ENCODE data around the gene TCP11.
"Not testable (repeated sequence)": the region's sequence is repeated elsewhere in the genome, so short reads cannot be mapped to it uniquely, and the experiment has no call there.

Gene TCP11

DNA sequence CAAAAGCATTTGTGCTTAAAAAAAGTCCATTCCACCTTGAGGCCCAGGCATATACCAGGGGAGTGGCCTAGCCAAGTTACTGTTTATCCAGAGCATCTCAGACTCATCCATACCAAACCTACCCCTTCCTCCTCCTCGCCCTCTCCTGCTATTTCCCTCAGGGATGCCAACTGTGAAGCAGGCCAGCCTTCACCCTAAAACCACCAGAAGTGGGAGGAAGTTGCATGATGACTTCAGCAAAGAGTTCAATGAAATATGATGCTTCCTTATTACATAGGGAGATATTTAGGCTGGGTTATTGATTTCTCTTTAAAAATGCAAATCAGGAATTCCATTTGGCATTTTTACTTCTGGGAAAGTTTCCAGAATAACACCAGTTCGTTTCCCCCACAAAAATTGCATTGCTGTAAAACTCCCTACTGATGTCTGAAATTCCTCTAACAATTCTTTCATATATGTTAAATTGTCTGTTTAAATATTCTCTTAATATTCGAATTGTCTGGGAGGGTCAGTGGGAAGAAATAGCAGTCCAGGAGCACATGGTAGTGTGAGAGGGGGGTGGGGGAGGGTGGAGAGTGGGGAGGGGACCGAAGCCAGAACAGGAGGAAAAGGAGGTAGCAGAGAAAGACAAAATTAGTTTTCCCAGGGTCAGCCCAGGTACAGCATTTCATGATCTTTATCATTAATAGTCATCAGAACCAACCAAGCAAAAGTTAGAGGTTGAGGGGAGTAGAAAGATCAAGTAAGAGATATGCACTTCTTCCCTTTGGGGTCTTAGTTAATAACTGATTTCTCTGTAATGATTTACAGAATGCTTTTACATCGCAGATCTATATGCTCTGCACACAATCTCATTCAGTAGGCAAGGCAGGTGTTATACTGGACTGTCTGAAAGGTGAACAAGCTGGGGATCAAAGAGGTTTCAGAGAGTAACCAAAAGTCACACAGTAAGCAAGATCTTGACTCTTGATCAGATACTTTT lies 1.7 kb upstream of the TCP11 start:
- peak; percentile 72 for DNase-seq

DNA sequence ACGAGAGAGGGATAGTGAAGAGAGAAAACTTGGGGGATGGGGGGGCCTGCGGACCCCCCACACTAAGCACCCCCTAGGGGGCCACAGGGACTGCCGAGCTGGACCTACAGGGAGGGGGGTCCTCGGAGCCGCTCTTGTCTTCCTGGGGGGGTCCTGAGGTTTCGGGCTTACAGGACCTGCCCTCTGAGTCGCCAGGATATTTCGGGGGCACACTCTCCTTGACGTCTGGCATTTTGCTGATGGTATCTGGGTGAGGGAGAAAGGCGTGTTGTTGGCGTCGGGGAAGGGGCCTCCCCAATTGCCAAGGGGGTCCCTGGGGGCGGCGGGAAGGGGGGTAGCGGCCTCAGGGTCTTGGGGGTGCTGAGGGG lies 516 bp downstream of the TCP11 start:
- DNase-seq = no peak

DNA sequence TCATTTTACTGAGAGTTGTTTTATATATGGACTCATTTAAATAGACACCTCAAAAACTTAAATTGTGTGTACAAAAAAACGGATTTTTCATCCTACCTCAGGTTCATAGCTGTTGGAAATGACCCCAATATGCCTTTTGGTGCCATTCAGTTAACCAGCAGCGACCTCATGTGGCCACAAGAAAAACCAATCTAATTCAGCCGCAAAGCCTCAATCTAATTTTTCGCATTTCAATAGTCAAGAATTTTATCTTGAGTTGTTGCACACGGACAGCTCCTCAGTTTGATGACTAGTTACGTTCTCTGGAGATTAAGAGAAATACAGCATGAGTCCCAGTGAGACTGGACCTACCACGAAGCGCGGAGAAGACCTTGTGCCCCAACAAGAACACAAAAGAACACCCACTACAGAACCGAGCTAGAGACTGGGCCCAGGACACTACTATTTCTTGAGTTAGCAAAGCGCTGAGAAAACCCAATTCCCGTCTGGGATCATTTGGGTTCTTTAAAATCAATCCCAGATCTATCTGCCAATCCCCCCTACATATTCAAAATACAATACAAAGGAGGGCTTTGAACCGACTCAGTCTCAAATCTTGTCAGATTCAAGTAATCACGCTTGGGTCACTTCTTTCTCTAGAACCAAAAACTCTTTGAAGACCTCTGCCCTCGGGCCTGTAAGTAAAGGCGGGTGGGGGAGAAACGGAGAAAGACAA lies 1.1 kb downstream of the TCP11 start:
- peak; percentile 75 for DNase-seq

DNA sequence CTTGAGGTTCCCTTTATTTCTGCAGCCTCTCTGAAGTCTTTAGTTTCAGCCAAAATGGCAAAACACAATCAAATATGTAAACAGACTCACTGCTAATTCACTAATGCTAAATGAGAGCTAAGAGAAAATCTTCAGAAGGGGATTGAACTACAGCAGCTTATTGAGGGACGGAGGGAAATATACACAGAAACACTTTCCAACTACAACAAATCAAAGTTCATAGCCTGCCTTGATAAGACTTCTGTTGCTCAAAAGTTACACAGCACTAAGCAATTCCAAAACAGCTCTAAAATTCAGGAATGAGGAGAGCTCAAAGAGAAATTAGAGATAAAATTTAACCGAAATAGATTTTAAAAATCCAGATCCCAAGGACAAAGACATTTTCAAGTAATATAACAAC lies 1.7 kb downstream of the TCP11 start:
- no peak for DNase-seq

DNA sequence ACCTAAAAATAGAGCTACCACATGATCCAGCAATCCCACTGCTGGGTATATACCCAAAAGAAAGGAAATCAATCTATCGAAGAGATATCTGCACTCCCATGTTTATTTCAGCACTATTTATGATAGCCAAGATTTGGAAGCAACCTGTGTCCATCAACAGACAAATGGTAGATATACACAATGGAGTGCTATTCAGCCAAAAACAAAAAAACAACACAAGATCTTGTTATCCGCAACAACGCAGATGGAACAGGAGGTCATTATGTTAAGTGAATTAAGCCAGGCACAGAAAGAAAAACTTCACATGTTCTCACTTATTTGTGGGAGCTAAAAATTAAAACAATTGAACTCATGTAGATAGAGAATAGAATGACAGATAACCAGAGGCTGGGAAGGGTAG lies 2.9 kb downstream of the TCP11 start:
- DNase-seq = not testable (repeated sequence)

DNA sequence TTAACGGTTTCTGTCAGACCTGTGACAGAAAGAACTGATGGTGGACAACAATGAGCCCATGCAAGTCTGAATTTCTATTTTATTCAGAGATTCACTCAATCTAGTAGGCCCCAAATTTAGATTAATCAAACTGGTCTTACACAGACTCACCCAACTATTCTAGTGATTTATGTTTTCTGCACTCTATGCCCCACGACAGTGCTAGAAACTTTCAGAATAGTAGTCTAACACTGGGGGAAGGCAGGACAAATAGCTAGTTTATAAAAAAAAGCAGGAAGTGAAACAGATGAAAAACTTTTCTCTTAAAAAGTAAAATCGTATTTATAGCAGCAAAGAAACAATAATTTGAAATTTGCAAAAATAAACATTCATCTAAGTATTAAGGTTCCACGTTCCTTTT lies 5.0 kb downstream of the TCP11 start:
- no peak for DNase-seq

DNA sequence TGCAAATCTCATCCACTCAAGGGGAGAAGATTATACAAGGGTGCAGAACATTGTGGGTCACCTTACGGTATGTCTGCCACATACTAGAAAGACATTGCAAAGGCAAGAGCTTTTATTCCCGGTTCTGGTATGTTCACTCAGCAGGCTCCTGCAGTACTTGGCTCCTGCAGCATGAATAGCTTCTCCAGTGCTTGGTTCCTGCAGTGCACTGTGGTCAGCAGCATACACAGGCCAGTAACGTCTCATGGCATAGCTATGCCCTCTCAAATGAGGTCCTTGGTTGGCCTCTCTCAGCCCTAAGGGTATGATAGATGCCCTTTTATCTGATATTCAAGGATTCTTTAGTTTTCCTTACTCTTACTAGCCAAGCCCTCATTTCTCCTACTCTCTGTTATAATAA lies 12.6 kb downstream of the TCP11 start:
- DNase-seq = no peak

DNA sequence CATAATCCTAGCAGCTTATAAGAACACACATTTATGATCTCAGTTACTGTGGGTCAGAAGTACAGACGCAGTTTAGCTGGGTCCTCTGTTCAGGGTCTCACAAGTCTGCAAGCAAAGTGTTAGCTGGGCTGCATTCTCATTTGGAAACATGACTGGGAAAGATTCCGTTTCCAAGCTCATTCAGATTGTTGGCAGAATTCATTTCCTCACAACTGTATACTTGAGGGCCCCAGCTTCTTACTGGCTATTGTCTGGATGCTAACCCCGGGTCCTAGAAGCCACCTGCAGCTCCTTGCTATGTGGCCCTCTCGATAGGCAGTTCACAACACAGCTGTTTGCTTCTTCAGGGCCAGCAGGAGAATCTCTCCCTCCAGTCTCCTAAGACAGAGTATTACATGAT lies 13.1 kb downstream of the TCP11 start:
- DNase-seq = no peak

DNA sequence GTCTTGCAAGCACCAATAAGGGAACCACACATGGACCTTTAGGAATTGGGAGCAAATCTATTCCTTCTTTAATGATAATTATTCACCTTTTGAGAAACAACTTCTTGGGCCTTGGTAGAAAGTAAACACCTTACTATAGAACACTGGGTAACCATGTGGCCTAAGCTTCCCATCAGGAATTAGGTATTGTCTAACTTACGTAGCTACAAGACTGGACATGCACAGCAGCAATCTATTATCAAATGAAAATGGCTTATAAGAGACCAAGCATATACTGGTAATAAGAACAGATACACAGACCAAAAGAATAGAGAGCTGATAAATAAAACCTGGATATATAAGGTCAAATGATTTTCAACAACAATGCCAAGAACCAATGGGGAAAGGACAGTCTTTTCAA lies 16.8 kb downstream of the TCP11 start:
- no peak for DNase-seq

DNA sequence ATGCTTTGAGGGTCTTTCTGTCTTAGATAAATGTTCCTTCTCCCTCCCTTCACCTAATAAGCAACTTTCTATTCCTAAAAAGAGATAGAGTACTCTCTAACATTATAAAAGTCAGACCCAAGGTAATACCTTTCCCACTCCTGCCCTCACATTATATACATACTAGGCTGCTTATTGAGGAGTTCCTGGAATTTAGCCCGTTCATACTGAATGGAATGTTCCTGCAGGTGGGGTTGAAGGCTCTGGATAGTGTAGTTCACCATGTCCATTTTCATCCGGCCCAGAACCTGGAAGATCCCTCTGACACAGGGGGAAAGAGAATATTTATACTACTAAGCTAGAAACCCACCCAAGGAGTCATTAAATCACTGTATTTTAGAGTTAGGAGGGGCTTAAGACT lies 20.4 kb downstream of the TCP11 start:
- DNase-seq = no peak

DNA sequence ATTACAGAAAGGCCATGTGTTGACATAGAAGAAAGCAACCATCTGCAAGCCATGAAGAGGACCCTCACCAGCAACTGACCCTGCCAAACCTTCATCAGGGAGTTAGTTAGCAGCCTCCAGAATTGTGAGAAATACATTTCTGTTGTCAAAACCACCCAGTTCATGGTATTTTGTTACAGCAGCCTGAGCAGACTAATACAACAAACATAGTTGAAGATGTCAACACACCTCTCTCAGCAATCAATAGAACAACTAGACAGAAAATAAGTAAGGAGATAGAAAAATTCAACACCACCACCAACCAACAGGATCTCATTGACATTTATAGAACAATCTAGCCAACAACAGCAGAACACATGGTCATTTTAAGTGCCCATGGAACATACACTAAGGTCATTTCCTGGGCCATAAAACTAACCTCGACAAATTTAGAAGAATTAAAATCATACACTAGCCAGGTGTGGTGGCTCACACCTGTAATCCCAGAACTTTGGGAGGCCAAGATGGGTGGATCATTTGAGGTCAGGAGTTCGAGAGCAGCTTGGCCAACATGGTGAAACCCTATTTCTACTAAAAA lies 32.7 kb downstream of the TCP11 start:
- no peak for DNase-seq

DNA sequence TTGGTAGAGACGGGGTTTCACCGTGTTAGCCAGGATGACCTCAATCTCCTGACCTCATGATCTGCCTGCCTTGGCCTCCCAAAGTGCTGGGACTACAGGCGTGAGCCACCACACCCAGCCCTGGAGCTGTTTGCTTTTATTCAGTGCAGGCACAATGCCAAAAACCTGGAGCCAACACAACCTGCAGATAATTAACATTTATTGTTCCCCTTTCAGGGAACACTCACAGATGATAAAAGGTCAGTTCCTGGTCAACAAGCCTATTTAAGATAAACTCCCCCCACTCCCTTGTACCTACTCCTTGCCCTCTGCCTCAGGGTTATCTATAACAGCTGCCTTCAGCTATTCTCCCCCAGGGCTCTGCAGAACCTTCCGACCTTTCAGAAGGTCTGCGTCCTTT lies 33.4 kb downstream of the TCP11 start:
- not testable (repeated sequence) for DNase-seq

DNA sequence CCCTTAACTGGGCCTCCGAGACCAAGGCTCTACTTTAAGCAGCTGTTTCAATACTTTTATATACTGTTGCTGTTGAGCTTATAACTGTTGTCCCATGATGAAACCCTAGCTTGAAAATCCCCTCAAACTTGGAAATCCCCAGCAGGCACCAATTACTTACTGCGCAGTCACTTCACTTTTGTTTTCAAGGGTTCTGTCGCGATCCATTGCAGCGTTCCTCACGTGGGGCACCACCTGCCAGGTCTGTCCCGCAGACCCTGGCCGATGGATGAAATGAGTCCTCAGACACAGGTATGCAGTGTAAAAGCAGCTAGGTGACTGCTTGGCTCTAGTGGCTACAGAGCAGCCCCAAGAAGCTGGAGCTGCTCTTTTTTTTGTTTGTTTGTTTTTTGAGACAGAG lies 33.9 kb downstream of the TCP11 start:
- DNase-seq = not testable (repeated sequence)

DNA sequence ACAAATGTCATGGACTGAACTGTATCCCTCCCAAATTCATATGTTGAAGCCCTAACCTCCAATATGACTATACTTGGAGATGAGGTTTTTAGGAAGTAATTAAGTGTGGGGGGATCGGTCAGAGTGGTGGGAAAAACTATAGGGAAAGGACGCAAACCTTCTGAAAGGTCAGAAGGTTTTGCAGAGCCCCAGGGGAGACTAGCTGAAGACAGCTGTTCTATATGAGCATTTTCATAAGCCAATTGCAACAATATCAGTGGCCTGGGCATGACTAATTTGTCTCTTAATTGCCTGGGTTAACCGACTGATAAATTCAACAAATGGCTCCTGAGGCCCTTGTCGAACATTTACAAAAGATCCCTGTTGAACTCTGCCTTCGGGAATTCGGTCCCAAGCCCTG lies 35.1 kb downstream of the TCP11 start:
- DNase-seq = not testable (repeated sequence)

DNA sequence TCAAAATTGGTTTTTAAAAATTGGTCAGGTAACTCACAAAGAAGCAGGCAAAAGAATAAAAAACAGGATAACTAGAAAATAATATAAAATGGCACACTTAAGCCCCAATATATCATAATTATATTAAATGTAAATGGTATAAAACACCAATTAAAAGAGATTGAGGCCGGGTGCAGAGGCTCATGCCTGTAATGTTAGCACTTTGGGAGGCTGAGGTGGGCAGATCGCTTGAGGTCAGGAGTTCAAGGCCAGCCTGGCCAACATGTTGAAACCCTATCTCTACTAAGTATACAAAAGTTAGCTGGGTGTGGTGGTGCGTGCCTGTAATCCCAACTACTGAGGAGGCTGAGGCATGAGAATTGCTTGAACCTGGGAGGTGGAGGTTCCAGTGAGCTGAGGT lies 36.1 kb downstream of the TCP11 start:
- no peak for DNase-seq

DNA sequence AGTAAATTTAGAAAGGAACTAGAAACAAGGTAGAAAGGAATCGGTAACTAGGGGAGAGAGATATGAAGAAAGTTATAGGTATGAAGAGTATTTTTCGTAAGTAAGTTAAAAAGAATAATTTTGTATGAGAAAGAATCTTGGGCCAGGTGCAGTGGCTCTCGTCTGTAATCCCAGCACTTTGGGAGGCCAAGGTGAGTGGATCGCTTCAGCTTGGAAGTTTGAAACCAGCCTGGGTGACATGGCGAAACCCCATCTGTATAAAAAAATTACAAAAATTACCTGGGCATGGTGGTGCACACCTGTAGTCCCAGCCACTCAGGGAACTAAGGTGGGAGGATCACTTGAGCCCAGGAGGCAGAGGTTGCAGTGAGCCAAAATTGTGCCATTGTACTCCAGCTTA lies 42.0 kb downstream of the TCP11 start:
- DNase-seq = no peak

DNA sequence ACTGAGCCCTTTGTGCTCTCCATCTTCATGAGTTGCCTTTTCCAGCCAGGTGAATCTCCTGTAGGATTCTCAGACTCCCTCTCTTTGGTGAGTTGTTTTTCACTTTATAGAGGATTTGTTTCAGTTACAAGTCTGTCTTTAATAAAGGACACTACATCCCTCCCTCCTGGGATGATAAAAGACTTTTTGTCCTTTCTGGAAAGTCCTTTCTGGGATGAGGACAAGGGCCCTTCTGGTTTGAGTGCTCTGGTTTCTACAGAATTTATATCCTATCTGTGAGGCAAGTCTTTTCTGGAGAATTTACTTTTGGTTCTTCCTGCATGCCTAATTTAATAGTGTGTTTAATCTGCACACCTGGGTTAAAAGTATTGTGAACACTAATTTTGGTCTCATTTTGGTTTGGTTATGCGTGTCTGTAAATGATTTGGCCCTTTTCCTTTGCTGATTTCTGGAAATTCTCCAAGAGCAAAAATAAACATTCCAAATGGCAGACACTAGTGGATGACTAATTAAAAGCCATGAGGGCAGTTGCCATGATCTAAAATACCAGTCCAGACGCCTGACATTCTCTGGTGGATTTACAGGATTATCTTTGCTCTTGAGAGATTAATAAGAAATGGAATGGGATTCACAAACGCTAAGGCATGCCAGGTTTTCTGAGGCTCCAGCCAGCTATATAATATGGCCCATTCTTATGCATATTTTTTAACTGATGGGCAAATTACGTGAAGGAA lies 44.8 kb downstream of the TCP11 start:
- DNase-seq = peak; percentile 94

DNA sequence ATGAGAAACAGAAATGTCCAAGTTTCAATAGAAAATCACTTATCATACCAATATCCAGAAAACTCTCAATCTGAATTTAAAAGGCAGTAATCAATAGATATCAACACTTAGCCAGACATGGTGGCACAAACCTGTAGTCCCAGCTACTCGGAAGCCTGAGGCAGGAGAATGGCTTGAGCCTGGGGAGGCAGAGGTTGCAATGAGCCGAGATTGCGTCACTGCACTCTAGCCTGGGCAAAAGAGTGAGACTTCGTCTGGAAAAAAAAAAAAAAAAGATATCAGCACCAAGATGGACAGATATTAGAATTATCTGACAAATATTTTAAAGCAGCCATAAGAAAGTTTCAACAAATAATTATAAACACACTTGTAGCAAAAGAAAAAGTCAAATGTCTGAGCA lies 47.0 kb downstream of the TCP11 start:
- no peak for DNase-seq

DNA sequence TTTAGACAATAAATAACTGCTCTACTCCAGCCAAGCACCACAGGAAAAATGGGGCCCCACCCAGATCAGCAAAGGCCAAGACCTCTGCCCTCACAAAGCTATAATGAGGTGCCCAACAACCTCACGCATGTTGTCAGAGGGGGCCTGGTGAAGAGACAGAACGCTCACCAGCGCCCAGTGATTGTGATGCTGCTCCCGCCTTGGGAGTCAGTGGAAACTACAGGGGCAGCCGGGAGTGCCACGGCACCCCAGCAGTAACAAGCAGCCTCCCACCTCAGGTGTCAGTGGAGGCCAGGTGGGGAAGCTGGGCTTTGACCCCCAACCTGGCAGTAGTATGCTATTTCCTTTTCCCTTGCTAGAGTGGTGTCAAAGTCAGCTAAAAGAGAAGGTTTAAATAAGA lies 47.4 kb downstream of the TCP11 start:
- no peak for DNase-seq

DNA sequence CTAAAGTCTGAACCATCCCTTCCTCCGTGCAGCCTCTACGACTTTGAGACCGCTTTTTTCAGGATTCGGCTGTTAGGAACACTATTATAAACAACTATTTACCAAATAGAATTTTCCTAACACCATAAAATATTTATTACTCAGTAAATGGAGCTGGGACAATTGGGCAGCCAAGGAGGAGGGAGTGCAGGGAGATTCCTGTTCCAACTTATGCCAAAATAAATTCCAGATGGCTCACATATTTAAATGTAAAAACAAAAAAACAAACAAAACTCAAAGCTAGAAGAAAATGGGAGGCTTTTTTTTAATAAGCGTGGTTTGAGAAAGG lies 48.1 kb downstream of the TCP11 start:
- peak; percentile 23 for DNase-seq

DNA sequence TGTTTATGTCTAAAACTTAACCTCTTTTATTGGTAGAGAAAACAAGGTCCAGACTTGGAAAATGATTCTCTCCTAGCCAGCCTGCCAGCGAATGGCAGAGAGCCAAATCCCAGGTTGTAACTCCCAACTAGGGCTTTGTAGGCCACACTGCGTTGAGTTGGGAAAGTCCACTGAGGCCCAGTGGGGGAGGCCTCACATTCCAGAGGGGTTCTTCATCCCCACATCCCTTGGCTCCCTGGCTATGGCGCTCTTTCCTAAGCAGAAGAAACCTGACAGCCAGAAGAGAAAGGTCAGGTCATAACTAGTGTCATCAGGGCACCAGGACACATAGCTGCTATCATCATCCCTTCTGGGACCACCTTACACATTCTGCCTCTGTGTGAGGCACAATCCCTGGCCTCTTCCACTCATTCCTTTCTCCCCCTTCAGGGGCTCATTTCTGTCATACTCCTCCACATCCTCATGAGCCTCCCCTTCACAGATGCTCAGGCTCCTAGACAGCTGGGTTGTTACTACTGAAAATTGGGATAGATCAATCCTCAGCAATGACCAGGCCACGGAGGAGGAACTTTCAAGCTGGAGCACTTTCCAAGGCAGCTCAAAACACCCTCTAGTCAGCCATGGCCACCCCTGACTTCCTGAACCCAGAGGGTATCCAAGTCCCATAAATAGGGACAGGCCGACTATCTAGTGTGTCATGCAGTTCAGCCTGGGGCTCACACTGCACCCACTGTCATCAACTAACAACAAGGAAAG lies 48.6 kb downstream of the TCP11 start:
- DNase-seq = peak; percentile 86

DNA sequence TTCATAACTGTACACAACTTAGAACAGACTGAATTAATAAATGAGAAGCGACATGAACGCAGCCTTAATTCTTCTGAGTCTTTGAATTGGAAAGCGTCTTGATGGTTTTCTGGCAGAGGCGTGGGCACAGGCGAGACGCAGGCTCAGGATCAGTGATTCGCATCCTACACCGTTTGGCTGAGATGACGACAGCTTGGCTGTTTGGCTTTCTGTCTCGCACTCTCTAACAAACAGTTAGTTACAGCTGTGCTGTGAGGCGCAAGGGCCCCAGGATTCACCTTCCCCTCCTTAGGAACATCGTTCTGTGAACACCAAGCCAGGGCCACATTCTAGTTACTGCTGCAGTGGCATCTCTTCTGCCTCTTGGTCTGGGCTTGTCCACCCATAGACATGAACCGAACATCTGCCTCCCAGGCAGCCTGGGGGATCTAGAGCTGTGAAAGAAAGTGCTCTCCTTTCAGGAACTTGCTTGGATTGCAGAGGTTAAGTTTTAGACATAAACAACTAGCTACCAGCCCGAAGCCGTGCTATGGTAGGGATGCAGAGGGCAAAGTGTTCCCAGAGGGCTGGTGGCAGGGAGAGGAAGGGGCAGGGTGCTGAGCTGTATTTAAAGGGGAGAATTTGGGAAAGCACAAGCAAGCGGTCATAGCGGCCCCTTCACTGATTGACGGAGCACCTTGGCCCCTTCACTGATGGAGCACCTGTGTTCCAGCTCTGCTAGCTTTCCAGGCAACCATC lies 49.6 kb downstream of the TCP11 start:
- peak; percentile 34 for DNase-seq

All from fibroblast of skin of right quadriceps (primary cell).